Measurements from ENCODE around the gene TNS1. TPM values are rescaled to one million over a fixed set of nuclear protein-coding genes. Genes with fewer than 3 reads are reported as not detected.

TNS1 gene
- total RNA-seq, 1 experiment from 2014 or later = 6.2 TPM

DNA sequence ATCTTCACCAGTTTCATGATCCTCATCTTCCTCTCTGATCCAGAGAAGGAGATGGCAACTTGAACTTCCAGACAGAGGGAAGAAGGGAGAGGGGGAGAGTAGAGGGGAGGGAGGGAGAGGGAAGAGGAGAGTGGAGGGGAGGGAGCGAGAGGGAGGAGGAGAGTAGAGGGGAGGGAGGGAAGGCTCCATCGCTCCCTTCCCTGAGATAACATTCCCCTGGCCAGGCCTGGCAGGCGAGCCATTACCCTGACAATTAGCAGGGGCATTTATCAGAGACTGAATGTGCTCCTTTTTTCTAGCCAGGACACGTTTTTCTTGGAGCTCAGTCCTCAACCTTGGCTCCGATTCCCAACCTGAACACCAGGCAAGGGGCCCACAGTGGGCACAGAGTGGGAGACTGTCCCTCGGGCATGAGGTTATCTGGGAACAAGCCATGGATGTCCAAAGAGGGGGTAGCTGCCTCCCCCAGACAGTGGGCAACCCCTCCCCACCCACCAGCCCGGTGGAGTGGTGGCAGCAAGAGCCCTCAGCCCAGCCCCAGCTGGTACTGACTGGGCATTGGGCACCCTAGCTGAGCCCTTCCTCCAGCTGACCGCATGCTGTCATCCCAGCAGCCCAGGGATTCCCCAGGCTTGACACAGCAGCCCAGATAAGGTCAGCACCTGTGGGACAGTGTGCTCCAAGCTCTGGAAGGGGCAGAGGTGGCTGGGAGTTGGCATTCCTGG lies 81.8 kb downstream of the TNS1 start:
- ChIA-PET CTCF (interaction anchor here (1.1 to 1.2 kb wide), 2 partner anchors 19 to 112 kb away, joined by 3 read pairs; no protein-coding TSS in a partner anchor), POLR2A (no interaction called here), RAD21 (ENCODE audit: low non-redundant PET in 1 of 2, low total read pairs in 2 of 2, uncharacterized antibody in 2 of 2, unreplicated experiment in 2 of 2) (no interaction called here)
- TF ChIP-seq POLR2AphosphoS5 (IDR thresholded peaks at IDR 0.05; ENCODE audit: low read depth, low read length) = no peak
- no peak for TF ChIP-seq RAD21 (IDR thresholded peaks at IDR 0.05; ENCODE audit: low read depth)
- TF ChIP-seq SIN3A (IDR thresholded peaks at IDR 0.05; ENCODE audit: low read depth) = no peak
- TF ChIP-seq EGR1 (IDR thresholded peaks at IDR 0.05; ENCODE audit: low read depth) = no peak
- no peak for TF ChIP-seq EZH2phosphoT487 (IDR thresholded peaks at IDR 0.05; ENCODE audit: borderline replicate concordance)
- no peak for TF ChIP-seq FOSL1 (IDR thresholded peaks at IDR 0.05; ENCODE audit: low read depth)
- TF ChIP-seq, protein P1, sequence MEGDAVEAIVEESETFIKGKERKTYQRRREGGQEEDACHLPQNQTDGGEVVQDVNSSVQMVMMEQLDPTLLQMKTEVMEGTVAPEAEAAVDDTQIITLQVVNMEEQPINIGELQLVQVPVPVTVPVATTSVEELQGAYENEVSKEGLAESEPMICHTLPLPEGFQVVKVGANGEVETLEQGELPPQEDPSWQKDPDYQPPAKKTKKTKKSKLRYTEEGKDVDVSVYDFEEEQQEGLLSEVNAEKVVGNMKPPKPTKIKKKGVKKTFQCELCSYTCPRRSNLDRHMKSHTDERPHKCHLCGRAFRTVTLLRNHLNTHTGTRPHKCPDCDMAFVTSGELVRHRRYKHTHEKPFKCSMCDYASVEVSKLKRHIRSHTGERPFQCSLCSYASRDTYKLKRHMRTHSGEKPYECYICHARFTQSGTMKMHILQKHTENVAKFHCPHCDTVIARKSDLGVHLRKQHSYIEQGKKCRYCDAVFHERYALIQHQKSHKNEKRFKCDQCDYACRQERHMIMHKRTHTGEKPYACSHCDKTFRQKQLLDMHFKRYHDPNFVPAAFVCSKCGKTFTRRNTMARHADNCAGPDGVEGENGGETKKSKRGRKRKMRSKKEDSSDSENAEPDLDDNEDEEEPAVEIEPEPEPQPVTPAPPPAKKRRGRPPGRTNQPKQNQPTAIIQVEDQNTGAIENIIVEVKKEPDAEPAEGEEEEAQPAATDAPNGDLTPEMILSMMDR (IDR thresholded peaks at IDR 0.05 in 2 of 3, conservative IDR thresholded peaks at IDR 0.05 in 1 of 3; ENCODE audit: borderline replicate concordance in 1 of 3, insufficient read depth in 1 of 3, low read depth in 2 of 3, low read length in 2 of 3) = no peak
- TF ChIP-seq, protein P2, sequence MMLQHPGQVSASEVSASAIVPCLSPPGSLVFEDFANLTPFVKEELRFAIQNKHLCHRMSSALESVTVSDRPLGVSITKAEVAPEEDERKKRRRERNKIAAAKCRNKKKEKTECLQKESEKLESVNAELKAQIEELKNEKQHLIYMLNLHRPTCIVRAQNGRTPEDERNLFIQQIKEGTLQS (IDR thresholded peaks at IDR 0.05) = no peak
- no peak for TF ChIP-seq ZNF274 (IDR thresholded peaks at IDR 0.05; ENCODE audit: low read depth, low read length)
- TF ChIP-seq YY1 (IDR thresholded peaks at IDR 0.05; ENCODE audit: extremely low read depth, insufficient replicate concordance, low read depth, low read length) = no peak
- TF ChIP-seq, protein P3, sequence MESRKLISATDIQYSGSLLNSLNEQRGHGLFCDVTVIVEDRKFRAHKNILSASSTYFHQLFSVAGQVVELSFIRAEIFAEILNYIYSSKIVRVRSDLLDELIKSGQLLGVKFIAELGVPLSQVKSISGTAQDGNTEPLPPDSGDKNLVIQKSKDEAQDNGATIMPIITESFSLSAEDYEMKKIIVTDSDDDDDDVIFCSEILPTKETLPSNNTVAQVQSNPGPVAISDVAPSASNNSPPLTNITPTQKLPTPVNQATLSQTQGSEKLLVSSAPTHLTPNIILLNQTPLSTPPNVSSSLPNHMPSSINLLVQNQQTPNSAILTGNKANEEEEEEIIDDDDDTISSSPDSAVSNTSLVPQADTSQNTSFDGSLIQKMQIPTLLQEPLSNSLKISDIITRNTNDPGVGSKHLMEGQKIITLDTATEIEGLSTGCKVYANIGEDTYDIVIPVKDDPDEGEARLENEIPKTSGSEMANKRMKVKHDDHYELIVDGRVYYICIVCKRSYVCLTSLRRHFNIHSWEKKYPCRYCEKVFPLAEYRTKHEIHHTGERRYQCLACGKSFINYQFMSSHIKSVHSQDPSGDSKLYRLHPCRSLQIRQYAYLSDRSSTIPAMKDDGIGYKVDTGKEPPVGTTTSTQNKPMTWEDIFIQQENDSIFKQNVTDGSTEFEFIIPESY (IDR thresholded peaks at IDR 0.05; ENCODE audit: extremely low read depth, insufficient replicate concordance, low read length) = no peak
- TF ChIP-seq, protein P4, sequence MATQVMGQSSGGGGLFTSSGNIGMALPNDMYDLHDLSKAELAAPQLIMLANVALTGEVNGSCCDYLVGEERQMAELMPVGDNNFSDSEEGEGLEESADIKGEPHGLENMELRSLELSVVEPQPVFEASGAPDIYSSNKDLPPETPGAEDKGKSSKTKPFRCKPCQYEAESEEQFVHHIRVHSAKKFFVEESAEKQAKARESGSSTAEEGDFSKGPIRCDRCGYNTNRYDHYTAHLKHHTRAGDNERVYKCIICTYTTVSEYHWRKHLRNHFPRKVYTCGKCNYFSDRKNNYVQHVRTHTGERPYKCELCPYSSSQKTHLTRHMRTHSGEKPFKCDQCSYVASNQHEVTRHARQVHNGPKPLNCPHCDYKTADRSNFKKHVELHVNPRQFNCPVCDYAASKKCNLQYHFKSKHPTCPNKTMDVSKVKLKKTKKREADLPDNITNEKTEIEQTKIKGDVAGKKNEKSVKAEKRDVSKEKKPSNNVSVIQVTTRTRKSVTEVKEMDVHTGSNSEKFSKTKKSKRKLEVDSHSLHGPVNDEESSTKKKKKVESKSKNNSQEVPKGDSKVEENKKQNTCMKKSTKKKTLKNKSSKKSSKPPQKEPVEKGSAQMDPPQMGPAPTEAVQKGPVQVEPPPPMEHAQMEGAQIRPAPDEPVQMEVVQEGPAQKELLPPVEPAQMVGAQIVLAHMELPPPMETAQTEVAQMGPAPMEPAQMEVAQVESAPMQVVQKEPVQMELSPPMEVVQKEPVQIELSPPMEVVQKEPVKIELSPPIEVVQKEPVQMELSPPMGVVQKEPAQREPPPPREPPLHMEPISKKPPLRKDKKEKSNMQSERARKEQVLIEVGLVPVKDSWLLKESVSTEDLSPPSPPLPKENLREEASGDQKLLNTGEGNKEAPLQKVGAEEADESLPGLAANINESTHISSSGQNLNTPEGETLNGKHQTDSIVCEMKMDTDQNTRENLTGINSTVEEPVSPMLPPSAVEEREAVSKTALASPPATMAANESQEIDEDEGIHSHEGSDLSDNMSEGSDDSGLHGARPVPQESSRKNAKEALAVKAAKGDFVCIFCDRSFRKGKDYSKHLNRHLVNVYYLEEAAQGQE (IDR thresholded peaks at IDR 0.05; ENCODE audit: low read depth) = no peak
- TF ChIP-seq, protein P5, sequence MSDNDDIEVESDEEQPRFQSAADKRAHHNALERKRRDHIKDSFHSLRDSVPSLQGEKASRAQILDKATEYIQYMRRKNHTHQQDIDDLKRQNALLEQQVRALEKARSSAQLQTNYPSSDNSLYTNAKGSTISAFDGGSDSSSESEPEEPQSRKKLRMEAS (IDR thresholded peaks at IDR 0.05) = no peak
- TF ChIP-seq POLR2A (IDR thresholded peaks at IDR 0.05; ENCODE audit: borderline replicate concordance, extremely low read depth, insufficient read depth, insufficient read length) = no peak
- no peak for TF ChIP-seq JUND (IDR thresholded peaks at IDR 0.05)
- Histone ChIP-seq H4K20me1 (ENCODE audit: insufficient read depth) (no peaks in the 10 kb centered on the region), H3K79me2 (ENCODE audit: insufficient read depth, low read length) (no peaks in the 10 kb centered on the region), H3K36me3 (ENCODE audit: control insufficient read depth in 1 of 2, insufficient read depth in 2 of 2, low read length in 2 of 2) (no peaks in the 10 kb centered on the region), H3K4me1 (ENCODE audit: control insufficient read depth in 1 of 2, insufficient read depth in 2 of 2, low read length in 2 of 2) (peaks cover 0 to 10% of the 10 kb centered on the region in 2 experiments; a peak in 1 of 4 replicates), H2AFZ (ENCODE audit: low read depth, low read length, poor library complexity, severe bottlenecking) (no peak overlapping the region), H3K9ac (ENCODE audit: low read length) (no peak overlapping the region), H3K9me2 (ENCODE audit: insufficient read depth) (no peaks in the 10 kb centered on the region), H3K9me3 (ENCODE audit: control insufficient read depth in 1 of 2, insufficient read depth in 1 of 2, low read depth in 1 of 2, low read length in 2 of 2) (no peaks in the 10 kb centered on the region), H3K4me3 (replicated peaks in 1 of 2; ENCODE audit: low read depth in 1 of 2, low read length in 2 of 2) (no peak overlapping the region), H3K27me3 (ENCODE audit: insufficient read depth, low read length) (no peaks in the 10 kb centered on the region), H3K27ac (ENCODE audit: low read depth, low read length) (no peak overlapping the region), H3K4me2 (ENCODE audit: low read length) (no peak overlapping the region)
- intact Hi-C loops (cut with micrococcal nuclease) = no loop called here
- ATAC-seq = no peak
- DNase-seq (ENCODE audit: low read depth, low spot score) = no peak
- BruUV-seq (replicated peaks) = no TSS peak

All from HCT116 (cell line).